Measurements from ENCODE around the gene CHST14.

Gene CHST14

GRCh38 chr15:40511472-40512133 lies 40.8 kb downstream of the CHST14 start:
- peak; percentile 35 for DNase-seq (ENCODE audit: low read depth)
- TF ChIP-seq CTCF (conservative IDR thresholded peaks at IDR 0.05; ENCODE audit: control insufficient read depth, insufficient read depth, low read depth, low read length): no peak
- H3K4me3 ChIP-seq (ENCODE audit: control insufficient read depth, low read depth, low read length): peak overlapping the region; percentile 47

GRCh38 chr15:40512440-40512839 lies 41.7 kb downstream of the CHST14 start:
- no peak for DNase-seq (ENCODE audit: low read depth)

GRCh38 chr15:40513609-40514008 lies 42.8 kb downstream of the CHST14 start:
- no peak for TF ChIP-seq CTCF (conservative IDR thresholded peaks at IDR 0.05; ENCODE audit: control insufficient read depth, insufficient read depth, low read depth, low read length)
- no peak for DNase-seq (ENCODE audit: low read depth)
- H3K4me3 ChIP-seq (ENCODE audit: control insufficient read depth, low read depth, low read length): no peak overlapping the region

More at GRCh38 chr15:40512440-40512839, 41.7 kb downstream of the CHST14 start:
- no peak for TF ChIP-seq CTCF (conservative IDR thresholded peaks at IDR 0.05; ENCODE audit: control insufficient read depth, insufficient read depth, low read depth, low read length)
- no peak overlapping the region for H3K4me3 ChIP-seq (ENCODE audit: control insufficient read depth, low read depth, low read length)

GRCh38 chr15:40516322-40516721 lies 45.5 kb downstream of the CHST14 start:
- no peak for TF ChIP-seq CTCF (conservative IDR thresholded peaks at IDR 0.05; ENCODE audit: control insufficient read depth, insufficient read depth, low read depth, low read length)
- no peak overlapping the region for H3K4me3 ChIP-seq (ENCODE audit: control insufficient read depth, low read depth, low read length)
- DNase-seq (ENCODE audit: low read depth): no peak
